Vagina (tissue), 2 donors: ENCODE data around the gene PIK3R1. TPM values are rescaled to one million over a fixed set of nuclear protein-coding genes. Genes with fewer than 3 reads are reported as not detected.
A peak's percentile ranks its signal among the peaks of the same experiment; 100 is the strongest.

Source experiments
- DNase-seq, 2 donors: peaks; one replicate each; pipeline ENCODE4 v3.0.0-alpha.2; 2017; ENCODE audit errors: extremely low spot score in 2 of 2
- H3K27ac ChIP-seq: fragments of 200-600 bp; sonication (generic); one replicate; pipeline ENCODE4 v1.5.1; 2019
- H3K27me3 ChIP-seq: fragments of 200-600 bp; sonication (generic); one replicate; pipeline ENCODE4 v1.5.1; 2019
- H3K36me3 ChIP-seq, 2 donors: fragments of 200-600 bp; sonication (generic); one replicate each; pipeline ENCODE4 v1.5.1; 2017 to 2019
- H3K4me1 ChIP-seq: fragments of 200-600 bp; sonication (generic); one replicate; pipeline ENCODE4 v1.5.1; 2019
- H3K4me3 ChIP-seq, 2 donors: fragments of 200-600 bp; sonication (generic); 1 replicate in 1 of 2; 2 replicates in 1 of 2; pipeline ENCODE4 v1.5.1; 2016 to 2019
- H3K9me3 ChIP-seq: fragments of 200-600 bp; sonication (generic); one replicate; pipeline ENCODE4 v1.5.1; 2019
- CTCF ChIP-seq, 3 experiments: fragments of 450-650 bp in 2 of 3; fragments of 200-600 bp in 1 of 3; sonication (generic) in 1 of 3; IDR thresholded peaks; one replicate each; pipeline ENCODE4 v1.5.1; 2017 to 2019; ENCODE audit warnings: antibody characterized with exemption in 3 of 3, mild to moderate bottlenecking in 2 of 3, moderate library complexity in 2 of 3
- POLR2A ChIP-seq, 2 donors: fragments of 450-650 bp; IDR thresholded peaks; one replicate each; pipeline ENCODE4 v1.6.1; 2017; ENCODE audit warnings: antibody characterized with exemption in 2 of 2, mild to moderate bottlenecking in 2 of 2, moderate library complexity in 2 of 2
- POLR2AphosphoS5 ChIP-seq, 2 donors: sonication (generic); formaldehyde crosslinking; IDR thresholded peaks; one replicate each; pipeline ENCODE4 v1.9.0; 2017; ENCODE audit warnings: antibody characterized with exemption in 2 of 2, mild to moderate bottlenecking in 2 of 2, low read depth in 1 of 2; ENCODE audit not compliant: insufficient read depth in 1 of 2
- intact Hi-C: fragments of 100-400 bp; cut with DNase I; formaldehyde crosslinking; loops from one replicate; pipeline ENCODE4 v1.15.1; 2023
- total RNA-seq: library from RNA; depleted of rRNA; stranded (reverse); fragments of >200 nt; gene quantifications from one replicate; pipeline ENCODE4 v1.2.3, GENCODE V29; 2016

The PIK3R1 gene
- total RNA-seq, 1 donor from 2014 or later, result 134 TPM

DNA sequence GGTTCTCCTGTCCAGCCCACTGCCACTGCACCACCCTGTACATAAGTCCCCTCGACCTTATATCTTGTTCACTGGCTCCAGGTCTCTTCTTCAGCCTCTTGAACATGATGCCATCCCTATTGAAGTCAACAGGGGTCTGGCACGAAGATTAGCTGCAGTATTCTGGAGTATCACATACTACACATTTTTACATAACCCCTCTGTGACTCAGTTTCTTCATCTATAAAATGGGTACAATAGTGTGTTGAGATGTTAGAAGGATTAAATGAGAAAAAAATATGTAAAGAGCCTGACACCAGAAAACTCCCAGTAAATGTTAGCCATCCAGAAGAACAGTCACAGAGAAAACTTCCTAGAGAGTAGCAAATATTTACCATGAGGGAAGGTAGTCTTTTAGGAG is 98.9 kb downstream of the PIK3R1 start:
- intact Hi-C loops, result no loop called here
- Histone ChIP-seq H3K4me3 (no peak overlapping the region), H3K9me3 (no peaks in the 10 kb centered on the region), H3K27ac (no peak overlapping the region), H3K36me3 (no peaks in the 10 kb centered on the region), H3K27me3 (no peaks in the 10 kb centered on the region), H3K4me1 (peaks cover 2% of the 10 kb centered on the region)
- DNase-seq, result no peak
- TF ChIP-seq POLR2AphosphoS5 (IDR thresholded peaks at IDR 0.05; ENCODE audit: insufficient read depth in 1 of 2, low read depth in 1 of 2), result no peak
- TF ChIP-seq POLR2A (IDR thresholded peaks at IDR 0.05), result no peak
- no peak for TF ChIP-seq CTCF (IDR thresholded peaks at IDR 0.05)

DNA sequence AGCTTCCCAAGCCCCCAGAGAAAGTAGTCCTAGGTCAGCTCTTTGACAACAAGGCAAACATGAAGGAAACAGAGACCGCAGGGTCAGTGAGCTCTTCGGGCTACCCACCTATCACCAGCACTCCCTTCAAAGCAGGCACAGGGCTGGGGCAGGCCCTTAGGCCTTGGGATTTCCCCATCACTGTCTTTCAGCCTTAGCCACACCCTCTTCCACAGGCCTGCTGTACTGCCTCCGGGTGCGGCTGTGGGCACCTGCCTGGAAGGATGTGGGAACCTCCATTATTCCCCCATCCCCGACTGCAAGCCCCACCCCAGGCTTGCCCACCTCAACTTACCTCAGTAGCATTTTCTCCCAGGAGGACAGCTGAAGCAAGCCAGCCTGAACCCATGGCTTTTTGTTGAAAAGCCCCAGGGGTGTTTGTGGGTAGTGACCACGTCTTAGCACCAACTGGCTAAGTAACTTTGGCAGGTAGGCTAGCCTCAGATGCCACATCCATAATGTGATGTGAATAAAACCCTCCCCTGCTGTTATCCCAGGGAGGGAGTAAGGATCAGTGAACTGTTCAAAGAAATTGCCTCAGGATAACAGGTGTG is 100.2 kb downstream of the PIK3R1 start:
- Histone ChIP-seq H3K4me3 (no peak overlapping the region), H3K27me3 (no peaks in the 10 kb centered on the region), H3K36me3 (no peaks in the 10 kb centered on the region), H3K27ac (no peak overlapping the region), H3K9me3 (no peaks in the 10 kb centered on the region), H3K4me1 (peaks cover 14% of the 10 kb centered on the region)
- TF ChIP-seq POLR2A (IDR thresholded peaks at IDR 0.05) (no peak), POLR2AphosphoS5 (IDR thresholded peaks at IDR 0.05; ENCODE audit: insufficient read depth in 1 of 2, low read depth in 1 of 2) (no peak), CTCF (IDR thresholded peaks at IDR 0.05) (no peak)
- DNase-seq, result peak in 1 of 2 donors; percentile 72
- intact Hi-C loops, result no loop called here

GRCh38 chr5:68316469-68316868 is 100.9 kb downstream of the PIK3R1 start:
- DNase-seq, result peak in 1 of 2 donors; percentile 22
- Histone ChIP-seq H3K27ac (no peak overlapping the region), H3K4me3 (no peak overlapping the region), H3K36me3 (no peaks in the 10 kb centered on the region), H3K27me3 (no peaks in the 10 kb centered on the region), H3K4me1 (peaks cover 14% of the 10 kb centered on the region), H3K9me3 (no peaks in the 10 kb centered on the region)
- intact Hi-C loops, result no loop called here
- no peak for TF ChIP-seq POLR2AphosphoS5 (IDR thresholded peaks at IDR 0.05; ENCODE audit: insufficient read depth in 1 of 2, low read depth in 1 of 2)
- TF ChIP-seq CTCF (IDR thresholded peaks at IDR 0.05), result no peak
- no peak for TF ChIP-seq POLR2A (IDR thresholded peaks at IDR 0.05)

- H3K36me3 ChIP-seq, result no peaks in the 10 kb centered on the region
- DNase-seq, result peak in 1 of 2 donors; percentile 54
- H3K27me3 ChIP-seq, result no peaks in the 10 kb centered on the region
- TF ChIP-seq CTCF (IDR thresholded peaks at IDR 0.05) (no peak), POLR2A (IDR thresholded peaks at IDR 0.05) (no peak), POLR2AphosphoS5 (IDR thresholded peaks at IDR 0.05; ENCODE audit: insufficient read depth in 1 of 2, low read depth in 1 of 2) (no peak)
- H3K9me3 ChIP-seq, result no peaks in the 10 kb centered on the region
- no peak overlapping the region for H3K4me3 ChIP-seq
- H3K27ac ChIP-seq, result no peak overlapping the region
- intact Hi-C loops, result no loop called here
- H3K4me1 ChIP-seq, result peaks cover 14% of the 10 kb centered on the region
Measured at GRCh38 chr5:68317646-68318045, 102.1 kb downstream of the PIK3R1 start.

DNA sequence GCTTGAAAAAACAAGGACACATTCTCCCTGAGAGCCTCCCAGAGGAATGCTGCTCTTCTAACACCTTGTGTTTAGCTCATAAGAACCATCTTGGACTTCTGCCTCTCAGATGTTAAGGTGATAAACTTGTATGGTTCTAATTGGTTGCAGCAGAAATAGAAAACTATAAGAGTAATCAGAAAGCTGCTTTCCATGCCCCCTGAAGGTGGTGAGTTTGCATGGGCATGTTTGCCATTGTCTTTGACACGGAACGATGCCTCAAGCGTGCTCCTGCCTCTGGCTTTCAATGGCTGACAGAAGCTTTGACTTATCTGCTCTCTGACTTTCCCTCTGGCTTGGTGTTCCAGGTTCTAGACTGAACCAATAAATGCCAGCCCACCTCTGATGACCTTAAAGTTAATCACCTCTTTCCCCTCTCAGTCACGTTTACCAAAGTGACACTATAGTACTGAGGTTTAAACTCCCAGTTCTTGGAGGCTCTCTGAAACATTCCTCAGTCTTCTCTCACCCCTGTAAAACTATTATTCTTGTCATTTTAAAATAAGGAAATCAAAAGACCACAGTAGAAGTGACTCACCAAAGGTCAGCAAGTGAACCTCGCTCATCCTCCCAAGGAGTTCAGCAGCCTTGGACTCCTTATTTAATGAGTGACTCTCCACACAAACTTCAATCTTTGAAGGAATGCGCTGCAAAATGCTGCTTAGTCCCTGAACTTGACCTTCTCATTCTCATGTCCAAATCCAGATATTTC is 103.6 kb downstream of the PIK3R1 start:
- no peak overlapping the region for H3K27ac ChIP-seq
- no peak for TF ChIP-seq POLR2AphosphoS5 (IDR thresholded peaks at IDR 0.05; ENCODE audit: insufficient read depth in 1 of 2, low read depth in 1 of 2)
- TF ChIP-seq CTCF (IDR thresholded peaks at IDR 0.05), result no peak
- TF ChIP-seq POLR2A (IDR thresholded peaks at IDR 0.05), result no peak
- no peaks in the 10 kb centered on the region for H3K9me3 ChIP-seq
- H3K36me3 ChIP-seq, result no peaks in the 10 kb centered on the region
- DNase-seq, result peak in 1 of 2 donors; percentile 72
- H3K4me3 ChIP-seq, result no peak overlapping the region
- no peaks in the 10 kb centered on the region for H3K27me3 ChIP-seq
- intact Hi-C loops, result no loop called here
- peaks cover 14% of the 10 kb centered on the region for H3K4me1 ChIP-seq
